GM12878 (cell line): ENCODE data around the gene TMEM178A. TPM values are rescaled to one million over a fixed set of nuclear protein-coding genes. Genes with fewer than 3 reads are reported as not detected.

Source experiments
- ATAC-seq: fragments of 200-7000 bp; cut with Tn5 transposase; 3 replicates; pipeline ENCODE4 v1.9.1; 2020; ENCODE audit warnings: mild to moderate bottlenecking, moderate library complexity
- BruUV-seq: library from RNA; stranded (reverse); fragments of 400-500 nt; replicated peaks from 2 replicates; lab custom pipeline; 2021; lab: Mats Ljungman, UMichigan
- CTCF ChIA-PET: fragments of 300-600 bp; sonication (Branson Sonifier 250); formaldehyde crosslinking; extraction: SDS; loops from one replicate; lab custom pipeline; 2021; ENCODE audit warnings: inconsistent platforms; lab: Yijun Ruan, JAX
- POLR2A ChIA-PET: fragments of 350-600 bp; formaldehyde crosslinking; extraction: SDS; loops from one replicate; lab custom pipeline; 2021; ENCODE audit warnings: inconsistent platforms; lab: Charles Lee
- RAD21 ChIA-PET: fragments of 300-600 bp; sonication (Branson Sonifier 250); formaldehyde crosslinking; loops from one replicate; lab custom pipeline; 2023; ENCODE audit warnings: antibody characterized with exemption; ENCODE audit not compliant: unreplicated experiment; lab: Charles Lee
- SMC1A ChIA-PET: fragments of 300-600 bp; sonication (Branson Sonifier 250); formaldehyde crosslinking; loops from one replicate; lab custom pipeline; 2023; ENCODE audit not compliant: unreplicated experiment, uncharacterized antibody; lab: Charles Lee
- DNase-seq: peaks from one replicate; pipeline ENCODE4 v3.0.0-alpha.2; 2011; ENCODE audit warnings: low read depth, low spot score
- FAIRE-seq: peaks from 3 replicates; lab custom pipeline; 2011; peaks lifted over from hg19 to GRCh38; lab: Jason Lieb, UNC
- H2AFZ ChIP-seq: 2 replicates; pipeline ENCODE4 v1.6.0; 2011; ENCODE audit warnings: low read depth, low read length, control low read depth; ENCODE audit not compliant: control insufficient read depth
- H3K27ac ChIP-seq: 2 replicates; pipeline ENCODE4 v1.5.1; 2011; ENCODE audit warnings: control low read depth; ENCODE audit not compliant: control insufficient read depth, insufficient read depth
- H3K27me3 ChIP-seq, 2 experiments: replicated peaks in 1 of 2; 2 replicates each; pipeline versions ENCODE4 v1.6.0 to v1.6.1; 2011; ENCODE audit warnings: low read length in 1 of 2; ENCODE audit not compliant: control insufficient read depth in 2 of 2, insufficient read depth in 2 of 2
- H3K36me3 ChIP-seq, 2 experiments: 2 replicates each; pipeline ENCODE4 v1.5.1; 2011; ENCODE audit warnings: low read length in 1 of 2; ENCODE audit not compliant: control insufficient read depth in 2 of 2, insufficient read depth in 2 of 2
- H3K4me1 ChIP-seq: 2 replicates; pipeline ENCODE4 v1.6.1; 2011; ENCODE audit warnings: mild to moderate bottlenecking, low read length, moderate library complexity, mixed read lengths; ENCODE audit not compliant: control insufficient read depth, insufficient read depth
- H3K4me2 ChIP-seq: 2 replicates; pipeline ENCODE4 v1.6.0; 2011; ENCODE audit warnings: control low read depth; ENCODE audit not compliant: control insufficient read depth, insufficient read depth
- H3K4me3 ChIP-seq: fragments of 200-600 bp; sonication (generic); 2 replicates; pipeline ENCODE4 v1.5.1; 2016
- H3K79me2 ChIP-seq: 2 replicates; pipeline ENCODE4 v1.6.0; 2011; ENCODE audit warnings: low read length; ENCODE audit not compliant: control insufficient read depth, insufficient read depth
- H3K9ac ChIP-seq: 2 replicates; pipeline ENCODE4 v1.8.0; 2011; ENCODE audit warnings: low read length, control low read depth, mixed read lengths; ENCODE audit not compliant: control insufficient read depth, insufficient read depth
- H3K9me3 ChIP-seq: replicated peaks from 3 replicates; pipeline ENCODE4 v1.5.1; 2011; ENCODE audit warnings: mild to moderate bottlenecking, low read length; ENCODE audit not compliant: control insufficient read depth, insufficient read depth
- H4K20me1 ChIP-seq: 2 replicates; pipeline ENCODE4 v1.6.0; 2011; ENCODE audit not compliant: control insufficient read depth, insufficient read depth
- CBFB ChIP-seq: IDR thresholded peaks from 2 replicates; pipeline ENCODE4 v1.6.1; 2016; ENCODE audit warnings: antibody characterized with exemption, low read depth
- ETV6 ChIP-seq, 2 experiments: fragments of 450-650 bp in 1 of 2; IDR thresholded peaks in 1 of 2; conservative IDR thresholded peaks in 1 of 2; 2 replicates each; pipeline ENCODE4 v1.6.1; 2014; ENCODE audit warnings: antibody characterized with exemption in 1 of 2, borderline replicate concordance in 1 of 2, low read depth in 1 of 2, mild to moderate bottlenecking in 1 of 2, moderate library complexity in 1 of 2
- FOS ChIP-seq: IDR thresholded peaks from 3 replicates; pipeline ENCODE4 v1.6.1; 2011; ENCODE audit warnings: borderline replicate concordance; ENCODE audit not compliant: insufficient read length; ENCODE audit errors: extremely low read depth
- FOXK2 ChIP-seq: fragments of 450-650 bp; IDR thresholded peaks from 2 replicates; pipeline ENCODE4 v1.6.1; 2017; ENCODE audit warnings: mild to moderate bottlenecking, moderate library complexity
- GATAD2B ChIP-seq: fragments of 450-650 bp; conservative IDR thresholded peaks from 2 replicates; pipeline ENCODE4 v1.6.1; 2017; ENCODE audit warnings: low read depth, mild to moderate bottlenecking, moderate library complexity
- IRF3 ChIP-seq: fragments of 450-650 bp; IDR thresholded peaks from 2 replicates; pipeline ENCODE4 v1.6.1; 2014; ENCODE audit warnings: mild to moderate bottlenecking
- NFXL1 ChIP-seq: fragments of 450-650 bp; IDR thresholded peaks from 2 replicates; pipeline ENCODE4 v1.6.1; 2017; ENCODE audit warnings: antibody characterized with exemption, mild to moderate bottlenecking, borderline replicate concordance
- RCOR1 ChIP-seq: conservative IDR thresholded peaks from 2 replicates; pipeline ENCODE4 v1.6.1; 2012; ENCODE audit warnings: low read depth, low read length, improper control_type of control experiment
- REST ChIP-seq: IDR thresholded peaks from 2 replicates; pipeline ENCODE4 v1.6.1; 2012; ENCODE audit warnings: mild to moderate bottlenecking, low read depth, low read length
- WRNIP1 ChIP-seq: IDR thresholded peaks from 2 replicates; pipeline ENCODE4 v1.6.1; 2011; ENCODE audit warnings: low read depth, low read length, improper control_type of control experiment, borderline replicate concordance
- WGBS: methylation state at CpG from one replicate; pipeline ENCODE4 v1.1.6; 2016; ENCODE audit warnings: low lambda C conversion rate; ENCODE audit not compliant: insufficient replicate concordance, insufficient coverage; ENCODE audit errors: missing lambda C conversion rate; 5-methylcytosine and 5-hydroxymethylcytosine counted together
- in situ Hi-C: fragments of 300-500 bp; cut with MboI; formaldehyde crosslinking; loops from 9 replicates; pipeline ENCODE4 v1.14.3; 2018; ENCODE audit warnings: mixed read lengths
- intact Hi-C: fragments of 100-400 bp; cut with micrococcal nuclease; formaldehyde crosslinking; loops from one replicate; pipeline ENCODE4 v1.14.2; 2022; ENCODE audit not compliant: unreplicated experiment
- polyA plus RNA-seq, 11 experiments: library from polyadenylated mRNA; depleted of rRNA in 4 of 11; unstranded in 6 of 11; stranded (reverse) in 5 of 11; fragments of >200 nt; fragmentation: Nextera tagmentation in 4 of 11; fragmentation: Illumina TruSeq in 1 of 11; extraction: Ambion mirVana in 4 of 11; extraction: Trizol in 1 of 11; gene quantifications; 1 replicate in 1 of 11; 2 replicates in 10 of 11; pipeline versions ENCODE4 v1.2.1 to v1.2.3, GENCODE V29; 2011 to 2016; ENCODE audit warnings: inconsistent platforms in 2 of 11, missing spikeins in 2 of 11, low read depth in 1 of 11
- total RNA-seq, 4 experiments: library from RNA; depleted of rRNA in 3 of 4; stranded (reverse); fragments of >200 nt in 3 of 4; fragmentation: Illumina TruSeq in 1 of 4; extraction: Trizol in 1 of 4; gene quantifications; 2 replicates each; pipeline versions ENCODE4 v1.2.1 to v1.2.3, GENCODE V29; 2013 to 2021

The TMEM178A gene
- total and polyA plus RNA-seq, 10 of the 15 experiments (the other 5 are each of a cell fraction or from before 2014, with no cell fraction given) = not detected

GRCh38 chr2:39704540-39704939 is 38.8 kb downstream of the TMEM178A start:
- TF ChIP-seq NFXL1 = no peak
- no peak for TF ChIP-seq IRF3
- no peak for TF ChIP-seq RCOR1
- no peak for TF ChIP-seq CBFB
- TF ChIP-seq ETV6 (conservative IDR thresholded peaks at IDR 0.05 in 1 of 2, IDR thresholded peaks at IDR 0.05 in 1 of 2; ENCODE audit: borderline replicate concordance in 1 of 2, low read depth in 1 of 2) = no peak
- intact Hi-C loops (no loop called here), in situ Hi-C loops (no loop called here)
- no peaks in the 10 kb centered on the region for H3K36me3 ChIP-seq
- no peak overlapping the region for H3K4me3 ChIP-seq
- SMC1A ChIA-PET = interaction anchor here (0.8 kb wide), 1 partner anchor 428 kb away, joined by 3 read pairs; no protein-coding TSS in a partner anchor
- H3K9ac ChIP-seq = no peak overlapping the region
- no peak for ATAC-seq
- H3K27me3 ChIP-seq = no peaks in the 10 kb centered on the region
- 33% methylated on average over 3 of the region's 3 CpGs for WGBS
- FAIRE-seq = no peak
- no TSS peak for BruUV-seq
- CTCF ChIA-PET = interaction anchor here (1.2 kb wide), 1 partner anchor 25 kb away, joined by 3 read pairs; no protein-coding TSS in a partner anchor
- RAD21 ChIA-PET = no interaction called here
- H3K27ac ChIP-seq = no peak overlapping the region
- H3K4me1 ChIP-seq = no peaks in the 10 kb centered on the region
- H3K79me2 ChIP-seq = no peaks in the 10 kb centered on the region
- POLR2A ChIA-PET = no interaction called here
- no peak overlapping the region for H3K4me2 ChIP-seq
- no peaks in the 10 kb centered on the region for H4K20me1 ChIP-seq
- H3K9me3 ChIP-seq = peaks cover 3% of the 10 kb centered on the region
- H2AFZ ChIP-seq = no peak overlapping the region
- no peak for DNase-seq

GRCh38 chr2:39705638-39706037 is 39.9 kb downstream of the TMEM178A start:
- H3K4me2 ChIP-seq = no peak overlapping the region
- H3K79me2 ChIP-seq = no peaks in the 10 kb centered on the region
- no peak overlapping the region for H3K27ac ChIP-seq
- H3K27me3 ChIP-seq = no peaks in the 10 kb centered on the region
- BruUV-seq = no TSS peak
- FAIRE-seq (no peak), ATAC-seq (no peak), DNase-seq (no peak)
- no peaks in the 10 kb centered on the region for H3K36me3 ChIP-seq
- H3K9ac ChIP-seq = no peak overlapping the region
- ChIA-PET POLR2A (no interaction called here), CTCF (interaction anchor here (1.2 kb wide), 1 partner anchor 24 kb away, joined by 3 read pairs; no protein-coding TSS in a partner anchor), RAD21 (no interaction called here), SMC1A (no interaction called here)
- H3K4me3 ChIP-seq = no peak overlapping the region
- H4K20me1 ChIP-seq = no peaks in the 10 kb centered on the region
- TF ChIP-seq FOXK2 = no peak
- no peak for TF ChIP-seq GATAD2B
- TF ChIP-seq REST = no peak
- TF ChIP-seq FOS = no peak
- no peak for TF ChIP-seq WRNIP1
- H3K4me1 ChIP-seq = no peaks in the 10 kb centered on the region
- H3K9me3 ChIP-seq = peaks cover 3% of the 10 kb centered on the region
- no peak overlapping the region for H2AFZ ChIP-seq
- 25% methylated on average over 4 of the region's 4 CpGs for WGBS
- intact Hi-C loops = no loop called here
- in situ Hi-C loops = no loop called here
